ENCODE measurements around the gene GRK6. TPM values are rescaled to one million over a fixed set of nuclear protein-coding genes. Genes with fewer than 3 reads are reported as not detected.

GRK6 gene
- total and polyA plus RNA-seq, 9 of the 15 experiments (the other 6 are each of a cell fraction or from before 2014, with no cell fraction given), result 0.63 to 122 (median 44.5) TPM

GRCh38 chr5:177456976-177457851, 30.7 kb downstream of the GRK6 start (continued):
- no peak for TF ChIP-seq ZNF318 (IDR thresholded peaks at IDR 0.05; ENCODE audit: borderline replicate concordance in 1 of 2, low read depth in 1 of 2)
- TF ChIP-seq TCF15 (CRISPR knock-in tag; IDR thresholded peaks at IDR 0.05), result no peak
- peak; percentile 31 for TF ChIP-seq TBP (optimal IDR thresholded peaks at IDR 0.05; ENCODE audit: low read depth, low read length)
- no peak for TF ChIP-seq STAT6 (CRISPR knock-in tag; IDR thresholded peaks at IDR 0.05)
- no peak for TF ChIP-seq ERF (CRISPR knock-in tag; IDR thresholded peaks at IDR 0.05)
- no peak for TF ChIP-seq ZNF253 (CRISPR knock-in tag; conservative IDR thresholded peaks at IDR 0.05)
- TF ChIP-seq TFAP4 (CRISPR knock-in tag; IDR thresholded peaks at IDR 0.05; ENCODE audit: borderline replicate concordance), result peak; percentile 66; the same call in 1 of the 2 replicates
- peak; percentile 44 for TF ChIP-seq FOS (IDR thresholded peaks at IDR 0.05; ENCODE audit: extremely low read depth, insufficient read length)
- no peak; the same call in 1 of the 2 replicates for TF ChIP-seq AFF4 (CRISPR knock-in tag; IDR thresholded peaks at IDR 0.05)

All from K562 (cell line).